CD14-positive monocyte (primary cell): ENCODE data around the gene CCDC188. TPM values are rescaled to one million over a fixed set of nuclear protein-coding genes. Genes with fewer than 3 reads are reported as not detected.

Source experiments
- DNase-seq, 3 donors: peaks; one replicate each; pipeline ENCODE4 v3.0.0-alpha.2; 2011 to 2022
- H2AFZ ChIP-seq: 2 replicates; pipeline ENCODE4 v1.6.0; 2012; ENCODE audit warnings: mild to moderate bottlenecking, low read depth, low read length, inconsistent platforms; ENCODE audit not compliant: insufficient read depth, poor library complexity, severe bottlenecking
- H3K27ac ChIP-seq, 2 donors: 1 replicate in 1 of 2; 2 replicates in 1 of 2; pipeline ENCODE4 v1.5.1; 2012 to 2013; ENCODE audit warnings: low read length in 2 of 2, control low read depth in 1 of 2, inconsistent platforms in 1 of 2, low read depth in 1 of 2, mild to moderate bottlenecking in 1 of 2
- H3K27me3 ChIP-seq, 2 donors: one replicate each; pipeline versions ENCODE4 v1.6.0 to v1.6.1; 2011 to 2013; ENCODE audit warnings: low read length in 2 of 2; ENCODE audit not compliant: control insufficient read depth in 2 of 2, insufficient read depth in 2 of 2
- H3K36me3 ChIP-seq, 2 donors: replicated peaks in 1 of 2; 1 replicate in 1 of 2; 2 replicates in 1 of 2; pipeline versions ENCODE4 v1.5.1 to v1.6.1; 2012 to 2013; ENCODE audit warnings: low read length in 2 of 2, control low read depth in 1 of 2, inconsistent platforms in 1 of 2, mild to moderate bottlenecking in 1 of 2; ENCODE audit not compliant: insufficient read depth in 2 of 2, control insufficient read depth in 1 of 2
- H3K4me1 ChIP-seq, 2 donors: 1 replicate in 1 of 2; 2 replicates in 1 of 2; pipeline versions ENCODE4 v1.5.1 to v1.6.1; 2012 to 2013; ENCODE audit warnings: low read length in 2 of 2, control low read depth in 1 of 2, inconsistent platforms in 1 of 2, mild to moderate bottlenecking in 1 of 2, moderate library complexity in 1 of 2; ENCODE audit not compliant: insufficient read depth in 2 of 2, control insufficient read depth in 1 of 2
- H3K4me2 ChIP-seq: replicated peaks from 2 replicates; pipeline ENCODE3; 2012; ENCODE audit warnings: low read length, moderate library complexity, mild to moderate bottlenecking; ENCODE audit not compliant: poor library complexity, severe bottlenecking; ENCODE audit errors: extremely low read depth
- H3K4me3 ChIP-seq, 3 experiments: fragments of 200-600 bp in 1 of 3; sonication (generic) in 1 of 3; replicated peaks in 1 of 3; 1 replicate in 2 of 3; 2 replicates in 1 of 3; pipeline ENCODE4 v1.5.1; 2011 to 2013; ENCODE audit warnings: low read length in 3 of 3, mild to moderate bottlenecking in 3 of 3, control low read depth in 2 of 3, low read depth in 2 of 3, inconsistent platforms in 1 of 3, moderate library complexity in 1 of 3
- H3K79me2 ChIP-seq: 2 replicates; pipeline ENCODE4 v1.6.0; 2012; ENCODE audit warnings: mild to moderate bottlenecking, control low read depth, inconsistent platforms, low read length, moderate library complexity; ENCODE audit not compliant: insufficient read depth
- H3K9ac ChIP-seq: 2 replicates; pipeline ENCODE4 v1.6.0; 2017; ENCODE audit warnings: low read length, mild to moderate bottlenecking; ENCODE audit not compliant: insufficient read depth, poor library complexity, severe bottlenecking
- H3K9me3 ChIP-seq, 2 donors: replicated peaks in 1 of 2; 1 replicate in 1 of 2; 2 replicates in 1 of 2; pipeline versions ENCODE4 v1.5.1 to v1.6.1; 2012 to 2013; ENCODE audit warnings: low read length in 2 of 2, control low read depth in 1 of 2; ENCODE audit not compliant: control insufficient read depth in 1 of 2, insufficient read depth in 1 of 2
- H4K20me1 ChIP-seq: 2 replicates; pipeline ENCODE4 v1.6.0; 2012; ENCODE audit warnings: mild to moderate bottlenecking, low read length, control low read depth, moderate library complexity; ENCODE audit not compliant: insufficient read depth
- H3K27ac Mint-ChIP-seq, 7 donors: one replicate each; pipeline ENCODE4 v1.8.0; 2020; ENCODE audit warnings: mild to moderate bottlenecking in 7 of 7, mixed read lengths in 7 of 7, moderate library complexity in 6 of 7, inconsistent platforms in 2 of 7
- H3K27me3 Mint-ChIP-seq, 3 donors: one replicate each; pipeline ENCODE4 v1.8.0; 2021 to 2022; ENCODE audit warnings: low read depth in 3 of 3, mild to moderate bottlenecking in 3 of 3, mixed read lengths in 3 of 3, moderate library complexity in 3 of 3, inconsistent platforms in 1 of 3
- H3K36me3 Mint-ChIP-seq, 2 donors: one replicate each; pipeline ENCODE4 v1.8.0; 2020; ENCODE audit warnings: mixed read lengths in 2 of 2, inconsistent platforms in 1 of 2, mild to moderate bottlenecking in 1 of 2
- H3K4me1 Mint-ChIP-seq: one replicate; pipeline ENCODE4 v1.8.0; 2020; ENCODE audit warnings: mild to moderate bottlenecking, mixed read lengths
- H3K4me3 Mint-ChIP-seq, 2 donors: one replicate each; pipeline ENCODE4 v1.8.0; 2020; ENCODE audit warnings: mild to moderate bottlenecking in 2 of 2, mixed read lengths in 2 of 2, moderate library complexity in 1 of 2
- H3K9me3 Mint-ChIP-seq, 7 donors: one replicate each; pipeline ENCODE4 v1.8.0; 2020 to 2022; ENCODE audit warnings: mixed read lengths in 7 of 7, mild to moderate bottlenecking in 6 of 7, moderate library complexity in 6 of 7, inconsistent platforms in 2 of 7
- CTCF ChIP-seq: fragments of 200-600 bp; IDR thresholded peaks from one replicate; pipeline ENCODE4 v1.8.0; 2022; ENCODE audit warnings: antibody characterized with exemption, mild to moderate bottlenecking
- WGBS: methylation state at CpG from one replicate; pipeline ENCODE4 v1.1.5; 2013; ENCODE audit warnings: missing lambda C conversion rate; ENCODE audit not compliant: insufficient coverage; 5-methylcytosine and 5-hydroxymethylcytosine counted together
- intact Hi-C, 2 donors: fragments of 100-400 bp; cut with micrococcal nuclease; formaldehyde crosslinking; loops; one replicate each; pipeline versions ENCODE4 v1.15.0 to v1.15.1; 2023
- polyA plus RNA-seq, 3 donors: library from polyadenylated mRNA; depleted of rRNA in 1 of 3; unstranded in 2 of 3; stranded (reverse) in 1 of 3; fragments of 300-500 nt in 2 of 3; fragments of >200 nt in 1 of 3; fragmentation: Illumina TruSeq in 2 of 3; gene quantifications; 1 replicate in 2 of 3; 2 replicates in 1 of 3; pipeline ENCODE4 v1.2.3, GENCODE V29; 2012 to 2021

CCDC188 gene
- polyA plus RNA-seq, 3 donors = 0.15 TPM; not detected in 2

GRCh38 chr22:20194681-20195593 lies 44.1 kb upstream of the CCDC188 start:
- WGBS = 45% methylated on average over 9 of the region's 15 CpGs
- DNase-seq = no peak
- no peak overlapping the region for H3K4me3 Mint-ChIP-seq
- Histone ChIP-seq H3K79me2 (no peaks in the 10 kb centered on the region), H3K9ac (no peak overlapping the region), H3K27me3 (no peaks in the 10 kb centered on the region), H3K4me2 (no peak overlapping the region), H3K9me3 (no peaks in the 10 kb centered on the region), H4K20me1 (no peaks in the 10 kb centered on the region), H3K4me3 (no peak overlapping the region), H3K27ac (no peak overlapping the region), H3K36me3 (no peaks in the 10 kb centered on the region), H2AFZ (no peak overlapping the region), H3K4me1 (no peaks in the 10 kb centered on the region)
- H3K9me3 Mint-ChIP-seq = no peaks in the 10 kb centered on the region
- no peaks in the 10 kb centered on the region for H3K4me1 Mint-ChIP-seq
- no peak overlapping the region for H3K27ac Mint-ChIP-seq
- peaks cover 0 to 4% (median 0%) of the 10 kb centered on the region in 3 donors for H3K27me3 Mint-ChIP-seq
- H3K36me3 Mint-ChIP-seq = no peaks in the 10 kb centered on the region
- TF ChIP-seq CTCF = no peak
- intact Hi-C loops = no loop called here

GRCh38 chr22:20193761-20194494 lies 43.1 kb upstream of the CCDC188 start:
- DNase-seq = no peak
- Histone ChIP-seq H4K20me1 (no peaks in the 10 kb centered on the region), H3K9ac (no peak overlapping the region), H3K27ac (no peak overlapping the region), H3K27me3 (no peaks in the 10 kb centered on the region), H3K4me2 (no peak overlapping the region), H3K36me3 (no peaks in the 10 kb centered on the region), H3K79me2 (no peaks in the 10 kb centered on the region), H2AFZ (no peak overlapping the region), H3K4me3 (no peak overlapping the region), H3K4me1 (no peaks in the 10 kb centered on the region), H3K9me3 (no peaks in the 10 kb centered on the region)
- Mint-ChIP-seq H3K4me3 (no peak overlapping the region), H3K27ac (no peak overlapping the region), H3K36me3 (no peaks in the 10 kb centered on the region), H3K4me1 (no peaks in the 10 kb centered on the region), H3K9me3 (no peaks in the 10 kb centered on the region), H3K27me3 (peaks cover 0 to 4% (median 0%) of the 10 kb centered on the region in 3 donors)
- 87% methylated on average over 12 of the region's 17 CpGs for WGBS
- intact Hi-C loops = no loop called here
- TF ChIP-seq CTCF = no peak
